GM13976 (cell line): ENCODE results near the gene NCKAP1.
A peak's percentile ranks its signal among the peaks of the same experiment; 100 is the strongest.

Source experiments
- DNase-seq: peaks from one replicate; pipeline ENCODE4 v3.0.0; 2012; ENCODE audit warnings: low spot score
- CTCF ChIP-seq: IDR thresholded peaks from 2 replicates; pipeline ENCODE4 v1.5.1; 2012; ENCODE audit warnings: borderline replicate concordance, mild to moderate bottlenecking; ENCODE audit not compliant: insufficient read depth; ENCODE audit errors: extremely low read depth, missing control alignments, control extremely low read depth
- in situ Hi-C: fragments of 300-500 bp; cut with MboI; formaldehyde crosslinking; loops from one replicate; pipeline ENCODE4 v1.12.0; 2022; ENCODE audit warnings: low sequenced_read_pairs, mixed read lengths, inconsistent platforms; ENCODE audit not compliant: unreplicated experiment

NCKAP1 gene

GRCh38 chr2:182866461-182867406 lies 171.5 kb downstream of the NCKAP1 start, which contains the start of gene FRZB:
FRZB (minus strand) TSS chr2:182866637; CDS start chr2:182866552, 85 bp downstream.
- DNase-seq: peak; percentile 43
- in situ Hi-C loops: no loop called here
- TF ChIP-seq CTCF: no peak

GRCh38 chr2:182866095-182866460 lies 172.2 kb downstream of the NCKAP1 start:
- DNase-seq: peak; percentile 15
- in situ Hi-C loops: no loop called here

GRCh38 chr2:182864949-182865570 lies 173.2 kb downstream of the NCKAP1 start:
- DNase-seq: no peak
- in situ Hi-C loops: no loop called here
- TF ChIP-seq CTCF: no peak

More at GRCh38 chr2:182866095-182866460, 172.2 kb downstream of the NCKAP1 start:
- TF ChIP-seq CTCF: no peak

GRCh38 chr2:182863642-182864041 lies 174.6 kb downstream of the NCKAP1 start:
- in situ Hi-C loops: no loop called here
- no peak for TF ChIP-seq CTCF

GRCh38 chr2:182862091-182862490 lies 176.2 kb downstream of the NCKAP1 start:
- TF ChIP-seq CTCF: no peak
- DNase-seq: no peak
- in situ Hi-C loops: no loop called here

More at GRCh38 chr2:182863642-182864041, 174.6 kb downstream of the NCKAP1 start:
- DNase-seq: no peak

- TF ChIP-seq CTCF: no peak
- in situ Hi-C loops: no loop called here
- DNase-seq: no peak
Measured at GRCh38 chr2:182860858-182861257, 177.4 kb downstream of the NCKAP1 start.
